Panc1 (cell line): Measurements from ENCODE around the gene CNKSR3.

Experiments used
- POLR2AphosphoS5 ChIP-seq: IDR thresholded peaks from 2 replicates; pipeline ENCODE4 v1.6.1; 2012; ENCODE audit warnings: mild to moderate bottlenecking, low read depth, low read length, moderate library complexity
- TCF7L2 ChIP-seq: IDR thresholded peaks from 2 replicates; pipeline ENCODE4 v1.6.1; 2011; ENCODE audit warnings: mild to moderate bottlenecking, low read depth, low read length, inconsistent platforms
- TF ChIP-seq, protein P1 (sequence below): fragments of 450-650 bp; IDR thresholded peaks from 2 replicates; pipeline ENCODE4 v1.5.1; 2017; ENCODE audit warnings: mild to moderate bottlenecking
- TF ChIP-seq, protein P2 (sequence below), 2 experiments: IDR thresholded peaks; 2 replicates each; pipeline ENCODE4 v1.6.1; 2011 to 2012; ENCODE audit warnings: low read depth in 2 of 2, control low read depth in 1 of 2, low read length in 1 of 2, mild to moderate bottlenecking in 1 of 2, moderate library complexity in 1 of 2; ENCODE audit not compliant: insufficient read depth in 1 of 2

DNA sequence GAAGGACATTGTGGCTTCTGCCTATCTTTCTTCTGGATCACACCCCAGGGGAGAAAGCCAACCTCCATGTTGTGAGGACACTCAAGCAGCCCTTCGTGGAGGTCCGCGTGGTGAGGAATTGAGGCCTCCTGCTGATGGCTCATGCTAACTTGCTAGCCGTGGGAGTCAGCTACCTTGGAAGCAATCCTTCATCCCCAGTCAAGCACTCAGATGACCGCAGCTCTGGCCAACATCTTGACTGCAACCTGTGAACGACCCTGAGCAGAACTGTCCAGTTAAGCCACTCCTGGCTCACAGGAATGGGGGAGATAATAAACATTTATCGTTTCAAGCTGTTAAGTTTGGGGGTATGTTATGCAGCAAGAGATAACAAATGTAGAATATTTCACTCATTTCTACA lies 10.9 kb upstream of the CNKSR3 start:
- TF ChIP-seq, protein P1, sequence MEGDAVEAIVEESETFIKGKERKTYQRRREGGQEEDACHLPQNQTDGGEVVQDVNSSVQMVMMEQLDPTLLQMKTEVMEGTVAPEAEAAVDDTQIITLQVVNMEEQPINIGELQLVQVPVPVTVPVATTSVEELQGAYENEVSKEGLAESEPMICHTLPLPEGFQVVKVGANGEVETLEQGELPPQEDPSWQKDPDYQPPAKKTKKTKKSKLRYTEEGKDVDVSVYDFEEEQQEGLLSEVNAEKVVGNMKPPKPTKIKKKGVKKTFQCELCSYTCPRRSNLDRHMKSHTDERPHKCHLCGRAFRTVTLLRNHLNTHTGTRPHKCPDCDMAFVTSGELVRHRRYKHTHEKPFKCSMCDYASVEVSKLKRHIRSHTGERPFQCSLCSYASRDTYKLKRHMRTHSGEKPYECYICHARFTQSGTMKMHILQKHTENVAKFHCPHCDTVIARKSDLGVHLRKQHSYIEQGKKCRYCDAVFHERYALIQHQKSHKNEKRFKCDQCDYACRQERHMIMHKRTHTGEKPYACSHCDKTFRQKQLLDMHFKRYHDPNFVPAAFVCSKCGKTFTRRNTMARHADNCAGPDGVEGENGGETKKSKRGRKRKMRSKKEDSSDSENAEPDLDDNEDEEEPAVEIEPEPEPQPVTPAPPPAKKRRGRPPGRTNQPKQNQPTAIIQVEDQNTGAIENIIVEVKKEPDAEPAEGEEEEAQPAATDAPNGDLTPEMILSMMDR = no peak
- TF ChIP-seq, protein P2, sequence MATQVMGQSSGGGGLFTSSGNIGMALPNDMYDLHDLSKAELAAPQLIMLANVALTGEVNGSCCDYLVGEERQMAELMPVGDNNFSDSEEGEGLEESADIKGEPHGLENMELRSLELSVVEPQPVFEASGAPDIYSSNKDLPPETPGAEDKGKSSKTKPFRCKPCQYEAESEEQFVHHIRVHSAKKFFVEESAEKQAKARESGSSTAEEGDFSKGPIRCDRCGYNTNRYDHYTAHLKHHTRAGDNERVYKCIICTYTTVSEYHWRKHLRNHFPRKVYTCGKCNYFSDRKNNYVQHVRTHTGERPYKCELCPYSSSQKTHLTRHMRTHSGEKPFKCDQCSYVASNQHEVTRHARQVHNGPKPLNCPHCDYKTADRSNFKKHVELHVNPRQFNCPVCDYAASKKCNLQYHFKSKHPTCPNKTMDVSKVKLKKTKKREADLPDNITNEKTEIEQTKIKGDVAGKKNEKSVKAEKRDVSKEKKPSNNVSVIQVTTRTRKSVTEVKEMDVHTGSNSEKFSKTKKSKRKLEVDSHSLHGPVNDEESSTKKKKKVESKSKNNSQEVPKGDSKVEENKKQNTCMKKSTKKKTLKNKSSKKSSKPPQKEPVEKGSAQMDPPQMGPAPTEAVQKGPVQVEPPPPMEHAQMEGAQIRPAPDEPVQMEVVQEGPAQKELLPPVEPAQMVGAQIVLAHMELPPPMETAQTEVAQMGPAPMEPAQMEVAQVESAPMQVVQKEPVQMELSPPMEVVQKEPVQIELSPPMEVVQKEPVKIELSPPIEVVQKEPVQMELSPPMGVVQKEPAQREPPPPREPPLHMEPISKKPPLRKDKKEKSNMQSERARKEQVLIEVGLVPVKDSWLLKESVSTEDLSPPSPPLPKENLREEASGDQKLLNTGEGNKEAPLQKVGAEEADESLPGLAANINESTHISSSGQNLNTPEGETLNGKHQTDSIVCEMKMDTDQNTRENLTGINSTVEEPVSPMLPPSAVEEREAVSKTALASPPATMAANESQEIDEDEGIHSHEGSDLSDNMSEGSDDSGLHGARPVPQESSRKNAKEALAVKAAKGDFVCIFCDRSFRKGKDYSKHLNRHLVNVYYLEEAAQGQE (IDR thresholded peaks at IDR 0.05; ENCODE audit: insufficient read depth in 1 of 2, low read depth in 2 of 2, low read length in 1 of 2) = no peak
- TF ChIP-seq POLR2AphosphoS5 (no peak), TCF7L2 (no peak)
